Astrocyte (in vitro differentiated cells and primary cell): ENCODE results near the gene CPAMD8. TPM values are rescaled to one million over a fixed set of nuclear protein-coding genes. Genes with fewer than 3 reads are reported as not detected.
A peak's percentile ranks its signal among the peaks of the same experiment; 100 is the strongest.

ENCODE experiments used
- DNase-seq: peaks from one replicate; pipeline ENCODE4 v3.0.0-alpha.2; 2010; ENCODE audit warnings: low read depth
- FAIRE-seq: peaks from 2 replicates; lab custom pipeline; 2011; peaks lifted over from hg19 to GRCh38; lab: Jason Lieb, UNC
- H2AFZ ChIP-seq: 2 replicates; pipeline ENCODE4 v1.6.0; 2012; ENCODE audit warnings: low read depth, low read length, inconsistent platforms
- H3K27ac ChIP-seq: 2 replicates; pipeline ENCODE4 v1.5.1; 2011; ENCODE audit warnings: low read depth, low read length, inconsistent platforms
- H3K27me3 ChIP-seq: 2 replicates; pipeline ENCODE4 v1.6.0; 2011; ENCODE audit warnings: low read length, inconsistent platforms; ENCODE audit not compliant: insufficient read depth
- H3K36me3 ChIP-seq: 2 replicates; pipeline ENCODE4 v1.5.1; 2011; ENCODE audit warnings: low read length, inconsistent platforms; ENCODE audit not compliant: insufficient read depth
- H3K4me1 ChIP-seq: 2 replicates; pipeline ENCODE4 v1.5.1; 2011; ENCODE audit warnings: low read length, inconsistent platforms; ENCODE audit not compliant: insufficient read depth
- H3K4me2 ChIP-seq: 2 replicates; pipeline ENCODE4 v1.6.0; 2012; ENCODE audit warnings: low read length, inconsistent platforms
- H3K4me3 ChIP-seq: 2 replicates; pipeline ENCODE4 v1.5.1; 2011; ENCODE audit warnings: low read depth, mild to moderate bottlenecking, low read length, inconsistent platforms; ENCODE audit not compliant: insufficient read depth
- H3K79me2 ChIP-seq: 2 replicates; pipeline ENCODE4 v1.6.0; 2012; ENCODE audit warnings: mild to moderate bottlenecking, low read length, inconsistent platforms; ENCODE audit not compliant: insufficient read depth
- H3K9ac ChIP-seq: 2 replicates; pipeline ENCODE4 v1.6.0; 2012; ENCODE audit warnings: mild to moderate bottlenecking, low read length, inconsistent platforms
- H3K9me3 ChIP-seq: 2 replicates; pipeline ENCODE4 v1.5.1; 2012; ENCODE audit warnings: low read depth, mild to moderate bottlenecking, low read length, inconsistent platforms; ENCODE audit not compliant: insufficient read depth
- H4K20me1 ChIP-seq: 2 replicates; pipeline ENCODE4 v1.6.0; 2012; ENCODE audit warnings: low read length, inconsistent platforms; ENCODE audit not compliant: insufficient read depth
- H3K27ac Mint-ChIP-seq: one replicate; pipeline ENCODE4 v1.8.0; 2021; ENCODE audit warnings: mild to moderate bottlenecking, mixed read lengths; ENCODE audit not compliant: unreplicated experiment
- H3K27me3 Mint-ChIP-seq: one replicate; pipeline ENCODE4 v1.8.0; 2021; ENCODE audit warnings: low read depth, mixed read lengths; ENCODE audit not compliant: unreplicated experiment
- H3K36me3 Mint-ChIP-seq: one replicate; pipeline ENCODE4 v1.8.0; 2021; ENCODE audit warnings: low read depth, mixed read lengths; ENCODE audit not compliant: unreplicated experiment
- H3K4me1 Mint-ChIP-seq: one replicate; pipeline ENCODE4 v1.8.0; 2021; ENCODE audit warnings: low read depth, mixed read lengths; ENCODE audit not compliant: unreplicated experiment
- H3K4me3 Mint-ChIP-seq: one replicate; pipeline ENCODE4 v1.8.0; 2021; ENCODE audit warnings: mild to moderate bottlenecking, moderate library complexity, mixed read lengths; ENCODE audit not compliant: unreplicated experiment
- H3K9me3 Mint-ChIP-seq: one replicate; pipeline ENCODE4 v1.8.0; 2021; ENCODE audit warnings: mild to moderate bottlenecking, mixed read lengths; ENCODE audit not compliant: unreplicated experiment
- CTCF ChIP-seq: IDR thresholded peaks from 2 replicates; pipeline ENCODE4 v1.5.1; 2011; ENCODE audit warnings: low read depth, mild to moderate bottlenecking, inconsistent platforms, low read length, moderate library complexity; ENCODE audit not compliant: insufficient read depth
- EZH2 ChIP-seq: IDR thresholded peaks from 2 replicates; pipeline ENCODE4 v1.6.1; 2012; ENCODE audit warnings: mild to moderate bottlenecking, low read length, inconsistent platforms; ENCODE audit not compliant: insufficient read depth
- total RNA-seq: library from RNA; stranded (reverse); gene quantifications from 2 replicates; pipeline ENCODE4 v1.2.1, GENCODE V29; 2021

The CPAMD8 gene
- total RNA-seq, 1 donor from 2014 or later = 1.9 TPM

DNA sequence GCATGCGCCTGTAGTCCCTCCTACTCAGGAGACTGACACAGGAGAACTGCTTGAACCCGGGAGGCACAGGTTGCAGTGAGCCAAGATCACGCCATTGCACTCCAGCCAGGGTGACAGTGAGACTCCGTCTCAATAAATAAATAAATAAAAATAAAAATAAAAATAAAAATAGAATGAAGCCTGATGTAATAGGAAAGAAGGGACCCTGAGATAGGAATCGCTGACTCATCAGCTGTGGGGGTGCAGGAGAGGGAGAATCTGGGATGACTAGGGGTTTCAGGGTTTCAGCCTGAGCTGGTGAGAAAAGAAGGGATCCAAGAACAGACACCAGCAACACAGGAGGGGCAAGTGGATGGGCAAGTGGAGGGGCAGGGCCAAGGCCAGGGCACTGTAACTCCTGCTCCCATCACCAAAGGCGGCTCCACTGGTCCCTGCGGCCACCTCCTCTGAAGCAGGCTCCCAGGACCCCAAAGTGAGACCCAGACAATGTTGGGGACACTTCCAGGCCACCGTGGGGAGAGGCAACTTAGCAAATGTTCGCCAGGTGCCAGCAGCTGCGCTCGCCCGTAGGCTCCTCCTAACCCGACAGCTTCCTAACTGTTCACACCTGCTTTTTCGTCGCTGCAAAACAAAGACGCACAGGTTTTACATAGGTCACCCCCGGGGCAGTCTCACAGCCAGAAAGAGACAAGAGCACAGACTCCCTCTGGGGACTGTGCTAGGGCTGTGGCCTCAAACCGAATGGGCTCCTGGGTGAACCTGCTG, 47.4 kb upstream of the CPAMD8 start:
- Histone ChIP-seq H3K27me3 (no peaks in the 10 kb centered on the region), H3K9me3 (no peaks in the 10 kb centered on the region), H3K4me1 (peaks cover 32% of the 10 kb centered on the region), H4K20me1 (peaks cover 22% of the 10 kb centered on the region), H2AFZ (peak overlapping the region; percentile 6), H3K27ac (peak overlapping the region; percentile 93), H3K9ac (peak overlapping the region; percentile 98), H3K36me3 (peaks cover 13% of the 10 kb centered on the region), H3K79me2 (peaks cover 87% of the 10 kb centered on the region), H3K4me2 (peak overlapping the region; percentile 93), H3K4me3 (peak overlapping the region; percentile 79)
- Mint-ChIP-seq H3K9me3 (no peaks in the 10 kb centered on the region), H3K27ac (peak overlapping the region; percentile 94), H3K4me1 (peaks cover 17% of the 10 kb centered on the region), H3K27me3 (no peaks in the 10 kb centered on the region), H3K36me3 (peaks cover 6% of the 10 kb centered on the region), H3K4me3 (peak overlapping the region; percentile 94)
- no peak for TF ChIP-seq CTCF
- no peak for TF ChIP-seq EZH2
- no peak for DNase-seq
- FAIRE-seq = no peak

GRCh38 chr19:17070912-17071311, 44.3 kb upstream of the CPAMD8 start:
- TF ChIP-seq CTCF (no peak), EZH2 (no peak)
- no peaks in the 10 kb centered on the region for H3K27me3 Mint-ChIP-seq
- Histone ChIP-seq H2AFZ (no peak overlapping the region), H3K27ac (no peak overlapping the region), H3K9ac (no peak overlapping the region), H3K36me3 (peaks cover 9% of the 10 kb centered on the region), H3K4me2 (no peak overlapping the region), H3K4me1 (peaks cover 9% of the 10 kb centered on the region), H3K9me3 (no peaks in the 10 kb centered on the region), H3K4me3 (no peak overlapping the region), H3K79me2 (peaks cover 62% of the 10 kb centered on the region), H3K27me3 (no peaks in the 10 kb centered on the region), H4K20me1 (peaks cover 1% of the 10 kb centered on the region)
- no peaks in the 10 kb centered on the region for H3K9me3 Mint-ChIP-seq
- peaks cover 3% of the 10 kb centered on the region for H3K36me3 Mint-ChIP-seq
- no peak overlapping the region for H3K27ac Mint-ChIP-seq
- DNase-seq (no peak), FAIRE-seq (no peak)
- H3K4me3 Mint-ChIP-seq = no peak overlapping the region
- H3K4me1 Mint-ChIP-seq = peaks cover 7% of the 10 kb centered on the region

- Mint-ChIP-seq H3K27me3 (no peaks in the 10 kb centered on the region), H3K4me3 (no peak overlapping the region), H3K27ac (no peak overlapping the region), H3K4me1 (peaks cover 7% of the 10 kb centered on the region), H3K36me3 (peaks cover 3% of the 10 kb centered on the region), H3K9me3 (no peaks in the 10 kb centered on the region)
- no peak for FAIRE-seq
- Histone ChIP-seq H3K9ac (no peak overlapping the region), H3K4me3 (no peak overlapping the region), H3K27ac (no peak overlapping the region), H3K36me3 (peaks cover 9% of the 10 kb centered on the region), H3K9me3 (no peaks in the 10 kb centered on the region), H3K79me2 (peaks cover 62% of the 10 kb centered on the region), H3K27me3 (no peaks in the 10 kb centered on the region), H2AFZ (no peak overlapping the region), H4K20me1 (no peaks in the 10 kb centered on the region), H3K4me1 (peaks cover 9% of the 10 kb centered on the region), H3K4me2 (no peak overlapping the region)
- TF ChIP-seq CTCF (no peak), EZH2 (no peak)
- DNase-seq = no peak
These were observed 43.8 kb upstream of the CPAMD8 start for GRCh38 chr19:17070421-17070820.
